ENCODE data around the gene PPIB. TPM values are rescaled to one million over a fixed set of nuclear protein-coding genes. Genes with fewer than 3 reads are reported as not detected.

PPIB gene
- polyA plus RNA-seq, 2 of the 4 experiments (the other 2 are of a cell fraction) = 676 to 807 TPM

DNA sequence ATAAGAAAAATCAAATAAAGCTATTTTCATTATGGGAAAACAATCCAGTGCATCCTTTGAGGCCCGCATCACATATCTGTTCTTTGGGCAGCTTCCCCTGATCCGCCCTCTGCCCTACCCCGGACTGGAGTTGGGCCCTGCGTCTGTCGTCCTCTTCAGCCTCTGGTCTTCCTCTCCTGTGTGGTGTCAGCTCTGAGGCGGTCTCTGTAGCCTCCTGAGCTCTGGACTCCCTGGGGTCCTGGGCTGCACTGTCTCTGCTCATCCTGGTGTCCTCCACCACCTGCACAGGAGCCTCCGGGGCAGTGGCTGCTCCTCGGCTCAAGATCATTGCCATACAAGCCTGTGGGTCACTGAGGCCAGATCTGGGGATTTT lies 18.6 kb downstream of the PPIB start:
- ATAC-seq (no peak), FAIRE-seq (no peak), DNase-seq (ENCODE audit: low read depth in 1 of 2, low spot score in 1 of 2) (no peak)
- Histone ChIP-seq H3K4me2 (no peak overlapping the region), H3K4me3 (no peak overlapping the region), H3K9me3 (no peaks in the 10 kb centered on the region), H3K4me1 (no peaks in the 10 kb centered on the region), H3K27ac (no peak overlapping the region)
- ChIA-PET CTCF (interaction anchor here (1.6 to 7.0 kb wide), 3 partner anchors 9 to 392 kb away, joined by 4 to 65 read pairs (median 9); partner anchors contain the start of gene SNX22), POLR2A (interaction anchor here (2.4 kb wide), 1 partner anchor 9 kb away, joined by 9 read pairs; no protein-coding TSS in a partner anchor)
- WGBS (ENCODE audit: missing lambda C conversion rate) = 81% methylated on average over 8 of the region's 8 CpGs
- TF ChIP-seq NFE2L2 (conservative IDR thresholded peaks at IDR 0.05; ENCODE audit: low read length) = no peak
- TF ChIP-seq HOXB5 (CRISPR knock-in tag; IDR thresholded peaks at IDR 0.05) = no peak
- TF ChIP-seq GATA3 (IDR thresholded peaks at IDR 0.05; ENCODE audit: borderline replicate concordance) = no peak
- TF ChIP-seq FOXS1 (CRISPR knock-in tag; IDR thresholded peaks at IDR 0.05) = no peak
- no peak for TF ChIP-seq BHLHE40 (IDR thresholded peaks at IDR 0.05; ENCODE audit: low read depth, low read length)
- TF ChIP-seq ZC3H11A (IDR thresholded peaks at IDR 0.05) = no peak
- no peak for TF ChIP-seq CEBPB (IDR thresholded peaks at IDR 0.05)
- TF ChIP-seq POLR2A (IDR thresholded peaks at IDR 0.05; ENCODE audit: low read length) = no peak
- TF ChIP-seq, protein P1, sequence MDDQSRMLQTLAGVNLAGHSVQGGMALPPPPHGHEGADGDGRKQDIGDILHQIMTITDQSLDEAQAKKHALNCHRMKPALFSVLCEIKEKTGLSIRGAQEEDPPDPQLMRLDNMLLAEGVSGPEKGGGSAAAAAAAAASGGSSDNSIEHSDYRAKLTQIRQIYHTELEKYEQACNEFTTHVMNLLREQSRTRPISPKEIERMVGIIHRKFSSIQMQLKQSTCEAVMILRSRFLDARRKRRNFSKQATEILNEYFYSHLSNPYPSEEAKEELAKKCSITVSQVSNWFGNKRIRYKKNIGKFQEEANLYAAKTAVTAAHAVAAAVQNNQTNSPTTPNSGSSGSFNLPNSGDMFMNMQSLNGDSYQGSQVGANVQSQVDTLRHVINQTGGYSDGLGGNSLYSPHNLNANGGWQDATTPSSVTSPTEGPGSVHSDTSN (IDR thresholded peaks at IDR 0.05) = no peak
- TF ChIP-seq, protein P2, sequence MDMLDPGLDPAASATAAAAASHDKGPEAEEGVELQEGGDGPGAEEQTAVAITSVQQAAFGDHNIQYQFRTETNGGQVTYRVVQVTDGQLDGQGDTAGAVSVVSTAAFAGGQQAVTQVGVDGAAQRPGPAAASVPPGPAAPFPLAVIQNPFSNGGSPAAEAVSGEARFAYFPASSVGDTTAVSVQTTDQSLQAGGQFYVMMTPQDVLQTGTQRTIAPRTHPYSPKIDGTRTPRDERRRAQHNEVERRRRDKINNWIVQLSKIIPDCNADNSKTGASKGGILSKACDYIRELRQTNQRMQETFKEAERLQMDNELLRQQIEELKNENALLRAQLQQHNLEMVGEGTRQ (IDR thresholded peaks at IDR 0.05) = no peak
- no peak for TF ChIP-seq EP300 (IDR thresholded peaks at IDR 0.05)
- TF ChIP-seq NR3C1 (IDR thresholded peaks at IDR 0.05) = no peak
- no peak for TF ChIP-seq POLR2AphosphoS2 (conservative IDR thresholded peaks at IDR 0.05; ENCODE audit: low read length)

DNA sequence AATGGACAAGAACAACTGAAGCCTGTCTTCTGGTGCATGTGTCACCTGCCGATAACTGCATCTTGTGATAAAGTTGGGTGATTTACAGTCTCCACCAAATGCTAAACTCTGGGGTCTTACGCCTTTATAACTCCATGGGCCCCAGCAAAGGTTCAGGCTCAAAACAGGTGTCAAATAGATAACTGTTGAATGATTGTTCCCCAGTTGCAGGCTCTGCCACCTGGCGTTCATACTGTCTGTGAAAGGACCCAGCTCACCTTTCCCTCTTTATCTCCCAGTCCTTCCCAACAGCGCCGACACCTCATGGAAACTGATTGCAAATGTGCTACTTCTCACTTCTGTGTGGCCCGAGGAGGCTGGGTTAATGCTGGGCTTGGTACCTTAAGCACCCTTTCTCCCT lies 19.5 kb downstream of the PPIB start:
- H3K9me3 ChIP-seq = no peaks in the 10 kb centered on the region
- H3K27ac ChIP-seq = no peak overlapping the region
- H3K4me1 ChIP-seq = no peaks in the 10 kb centered on the region
- no peak overlapping the region for H3K4me2 ChIP-seq
- ChIA-PET CTCF (interaction anchor here (2.6 to 7.0 kb wide), 2 partner anchors 9 to 10 kb away, joined by 9 to 65 read pairs; partner anchors contain the start of gene SNX22), POLR2A (no interaction called here)
- ATAC-seq (no peak), DNase-seq (ENCODE audit: low read depth in 1 of 2, low spot score in 1 of 2) (no peak), FAIRE-seq (no peak)
- H3K4me3 ChIP-seq = no peak overlapping the region
- WGBS (ENCODE audit: missing lambda C conversion rate) = 87% methylated on average over 6 of the region's 6 CpGs
- TF ChIP-seq EHMT2 (IDR thresholded peaks at IDR 0.05; ENCODE audit: low read depth) (no peak), RCOR1 (IDR thresholded peaks at IDR 0.05; ENCODE audit: low read depth, low read length) (no peak), NR3C1 (IDR thresholded peaks at IDR 0.05) (no peak), RNF2 (IDR thresholded peaks at IDR 0.05; ENCODE audit: borderline replicate concordance, low read depth) (no peak), TFCP2L1 (CRISPR knock-in tag; IDR thresholded peaks at IDR 0.05) (no peak), SREBF2 (IDR thresholded peaks at IDR 0.05) (no peak), MYC (IDR thresholded peaks at IDR 0.05; ENCODE audit: borderline replicate concordance, low read length) (no peak)
- TF ChIP-seq, protein P3, sequence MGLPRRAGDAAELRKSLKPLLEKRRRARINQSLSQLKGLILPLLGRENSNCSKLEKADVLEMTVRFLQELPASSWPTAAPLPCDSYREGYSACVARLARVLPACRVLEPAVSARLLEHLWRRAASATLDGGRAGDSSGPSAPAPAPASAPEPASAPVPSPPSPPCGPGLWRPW (IDR thresholded peaks at IDR 0.05) = no peak
- TF ChIP-seq, protein P4, sequence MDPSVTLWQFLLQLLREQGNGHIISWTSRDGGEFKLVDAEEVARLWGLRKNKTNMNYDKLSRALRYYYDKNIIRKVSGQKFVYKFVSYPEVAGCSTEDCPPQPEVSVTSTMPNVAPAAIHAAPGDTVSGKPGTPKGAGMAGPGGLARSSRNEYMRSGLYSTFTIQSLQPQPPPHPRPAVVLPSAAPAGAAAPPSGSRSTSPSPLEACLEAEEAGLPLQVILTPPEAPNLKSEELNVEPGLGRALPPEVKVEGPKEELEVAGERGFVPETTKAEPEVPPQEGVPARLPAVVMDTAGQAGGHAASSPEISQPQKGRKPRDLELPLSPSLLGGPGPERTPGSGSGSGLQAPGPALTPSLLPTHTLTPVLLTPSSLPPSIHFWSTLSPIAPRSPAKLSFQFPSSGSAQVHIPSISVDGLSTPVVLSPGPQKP (IDR thresholded peaks at IDR 0.05; ENCODE audit: low read depth, low read length) = no peak
- TF ChIP-seq, protein P1 (IDR thresholded peaks at IDR 0.05) = no peak
- TF ChIP-seq, protein P5, sequence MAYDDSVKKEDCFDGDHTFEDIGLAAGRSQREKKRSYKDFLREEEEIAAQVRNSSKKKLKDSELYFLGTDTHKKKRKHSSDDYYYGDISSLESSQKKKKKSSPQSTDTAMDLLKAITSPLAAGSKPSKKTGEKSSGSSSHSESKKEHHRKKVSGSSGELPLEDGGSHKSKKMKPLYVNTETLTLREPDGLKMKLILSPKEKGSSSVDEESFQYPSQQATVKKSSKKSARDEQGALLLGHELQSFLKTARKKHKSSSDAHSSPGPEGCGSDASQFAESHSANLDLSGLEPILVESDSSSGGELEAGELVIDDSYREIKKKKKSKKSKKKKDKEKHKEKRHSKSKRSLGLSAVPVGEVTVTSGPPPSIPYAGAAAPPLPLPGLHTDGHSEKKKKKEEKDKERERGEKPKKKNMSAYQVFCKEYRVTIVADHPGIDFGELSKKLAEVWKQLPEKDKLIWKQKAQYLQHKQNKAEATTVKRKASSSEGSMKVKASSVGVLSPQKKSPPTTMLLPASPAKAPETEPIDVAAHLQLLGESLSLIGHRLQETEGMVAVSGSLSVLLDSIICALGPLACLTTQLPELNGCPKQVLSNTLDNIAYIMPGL (CRISPR knock-in tag; IDR thresholded peaks at IDR 0.05; ENCODE audit: borderline replicate concordance) = no peak
